Nephron progenitor cell (in vitro differentiated cells): ENCODE data around the gene P2RY2.

ENCODE experiments used
- DNase-seq: peaks from one replicate; pipeline ENCODE4 v3.0.0; 2021
- H3K27ac Mint-ChIP-seq: 2 replicates; pipeline ENCODE4 v1.8.0; 2021; ENCODE audit warnings: mild to moderate bottlenecking, moderate library complexity, mixed read lengths
- H3K27me3 Mint-ChIP-seq: 2 replicates; pipeline ENCODE4 v1.8.0; 2021; ENCODE audit warnings: mild to moderate bottlenecking, low read depth, mixed read lengths; ENCODE audit not compliant: poor library complexity
- H3K36me3 Mint-ChIP-seq: 2 replicates; pipeline ENCODE4 v1.8.0; 2021; ENCODE audit warnings: low read depth, mixed read lengths
- H3K4me1 Mint-ChIP-seq: 2 replicates; pipeline ENCODE4 v1.8.0; 2021; ENCODE audit warnings: mixed read lengths
- H3K4me3 Mint-ChIP-seq: 2 replicates; pipeline ENCODE4 v1.8.0; 2021; ENCODE audit warnings: mild to moderate bottlenecking, moderate library complexity, mixed read lengths
- H3K9me3 Mint-ChIP-seq: 2 replicates; pipeline ENCODE4 v1.8.0; 2021; ENCODE audit warnings: mild to moderate bottlenecking, moderate library complexity, mixed read lengths
- CTCF ChIP-seq: fragments of 200-600 bp; sonication (generic); IDR thresholded peaks from 2 replicates; pipeline ENCODE4 v1.5.0; 2021; ENCODE audit warnings: antibody characterized with exemption

Gene P2RY2

GRCh38 chr11:73189723-73190556, 28.1 kb upstream of the P2RY2 start:
- Mint-ChIP-seq H3K9me3 (no peaks in the 10 kb centered on the region), H3K36me3 (no peaks in the 10 kb centered on the region), H3K27me3 (peaks cover 17% of the 10 kb centered on the region), H3K4me3 (no peak overlapping the region), H3K27ac (peak overlapping the region; percentile 55), H3K4me1 (peaks cover 10% of the 10 kb centered on the region)
- no peak for DNase-seq
- no peak for TF ChIP-seq CTCF

DNA sequence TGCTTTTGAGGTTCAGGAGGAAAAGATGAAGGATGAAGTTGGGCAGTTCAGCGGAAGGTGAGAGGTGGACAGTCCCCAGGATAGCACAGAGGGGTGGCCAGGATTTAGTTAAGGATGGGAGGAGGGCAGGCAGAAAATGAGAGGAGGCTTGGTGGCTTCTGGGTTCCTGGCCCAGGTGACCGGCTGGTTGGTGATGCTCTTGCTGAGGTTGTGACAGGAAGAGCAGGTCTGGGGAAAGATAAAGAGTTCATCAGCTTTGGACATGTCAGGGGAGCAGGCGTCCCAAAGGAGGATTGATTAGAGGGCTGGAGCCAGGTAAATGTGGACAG, 27.6 kb upstream of the P2RY2 start:
- no peaks in the 10 kb centered on the region for H3K9me3 Mint-ChIP-seq
- H3K27ac Mint-ChIP-seq: peak overlapping the region; percentile 55
- H3K4me1 Mint-ChIP-seq: peaks cover 10% of the 10 kb centered on the region
- H3K4me3 Mint-ChIP-seq: no peak overlapping the region
- TF ChIP-seq CTCF: no peak
- no peaks in the 10 kb centered on the region for H3K36me3 Mint-ChIP-seq
- DNase-seq: no peak
- H3K27me3 Mint-ChIP-seq: peaks cover 13% of the 10 kb centered on the region

- DNase-seq: no peak
- Mint-ChIP-seq H3K36me3 (no peaks in the 10 kb centered on the region), H3K9me3 (no peaks in the 10 kb centered on the region)
Observed at GRCh38 chr11:73191151-73191550, 26.9 kb upstream of the P2RY2 start.

DNA sequence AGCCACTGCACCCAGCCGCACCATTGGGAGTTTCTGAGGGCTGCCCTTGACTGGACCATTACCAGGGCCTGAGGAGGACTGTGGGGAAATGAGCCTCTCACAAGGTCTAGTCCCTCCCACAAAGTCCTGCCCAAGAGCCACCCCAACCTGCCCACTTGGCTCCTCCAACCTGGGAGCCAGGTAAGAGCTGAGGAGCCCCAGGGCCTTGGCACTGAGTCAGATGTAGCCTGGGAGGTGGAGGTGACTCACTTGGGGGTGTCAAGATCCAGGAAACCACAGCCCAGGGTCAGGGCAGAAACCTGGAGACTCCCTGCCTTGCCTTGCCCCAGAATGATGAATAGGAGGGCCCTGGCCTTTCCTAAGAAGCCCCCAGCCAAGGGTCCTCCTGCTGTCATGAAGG, 25.8 kb upstream of the P2RY2 start:
- no peak for TF ChIP-seq CTCF
- Mint-ChIP-seq H3K36me3 (no peaks in the 10 kb centered on the region), H3K27me3 (peaks cover 18% of the 10 kb centered on the region), H3K4me3 (no peak overlapping the region), H3K4me1 (peaks cover 10% of the 10 kb centered on the region), H3K9me3 (no peaks in the 10 kb centered on the region), H3K27ac (no peak overlapping the region)
- DNase-seq: no peak

More at GRCh38 chr11:73191151-73191550, 26.9 kb upstream of the P2RY2 start:
- Mint-ChIP-seq H3K4me3 (no peak overlapping the region), H3K4me1 (peaks cover 10% of the 10 kb centered on the region), H3K27me3 (peaks cover 13% of the 10 kb centered on the region), H3K27ac (no peak overlapping the region)
- TF ChIP-seq CTCF: no peak

DNA sequence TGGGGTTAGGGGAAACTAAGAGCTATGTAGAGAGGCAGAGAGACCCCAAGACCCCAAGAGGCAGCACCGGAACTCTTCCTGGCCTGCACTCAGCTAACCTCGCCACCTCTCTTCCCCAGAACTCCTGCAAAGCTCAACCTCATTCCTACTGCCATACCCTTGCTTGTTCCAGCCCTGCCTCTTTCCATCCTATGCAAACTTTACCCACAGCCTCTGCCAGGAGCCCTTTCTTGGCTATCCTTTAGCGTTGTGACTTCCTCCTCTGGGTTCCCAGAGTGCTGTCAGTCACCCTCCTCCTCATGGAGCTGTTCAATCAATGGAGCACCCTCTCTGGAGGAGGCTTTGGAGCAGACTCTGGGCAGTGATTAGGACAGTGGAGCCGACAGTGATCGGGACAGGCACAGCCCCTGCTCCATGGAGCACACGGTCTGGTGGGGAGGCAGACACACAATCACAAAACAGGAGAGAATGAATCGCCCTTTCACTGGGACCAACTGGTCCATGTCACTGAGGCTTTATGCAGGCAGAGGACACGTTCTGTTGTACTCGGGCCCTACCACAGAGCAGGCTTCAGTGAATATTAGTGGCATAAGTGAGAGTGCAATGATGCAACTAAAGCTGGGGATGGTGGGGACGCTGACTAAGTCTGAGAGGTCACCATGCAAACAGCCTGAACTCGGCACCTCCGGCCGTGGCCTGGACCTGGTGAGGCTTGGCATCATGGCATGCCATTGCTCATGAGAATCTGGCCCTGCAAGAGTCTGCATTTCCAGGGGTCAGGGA, 24.6 kb upstream of the P2RY2 start:
- DNase-seq: no peak
- Mint-ChIP-seq H3K36me3 (no peaks in the 10 kb centered on the region), H3K4me1 (peaks cover 4% of the 10 kb centered on the region), H3K9me3 (no peaks in the 10 kb centered on the region), H3K4me3 (no peak overlapping the region), H3K27me3 (peaks cover 15% of the 10 kb centered on the region), H3K27ac (no peak overlapping the region)
- no peak for TF ChIP-seq CTCF
